Measurements from ENCODE around the gene VPS37B.
"Not testable (repeated sequence)": the region's sequence is repeated elsewhere in the genome, so short reads cannot be mapped to it uniquely, and the experiment has no call there.

The VPS37B gene

DNA sequence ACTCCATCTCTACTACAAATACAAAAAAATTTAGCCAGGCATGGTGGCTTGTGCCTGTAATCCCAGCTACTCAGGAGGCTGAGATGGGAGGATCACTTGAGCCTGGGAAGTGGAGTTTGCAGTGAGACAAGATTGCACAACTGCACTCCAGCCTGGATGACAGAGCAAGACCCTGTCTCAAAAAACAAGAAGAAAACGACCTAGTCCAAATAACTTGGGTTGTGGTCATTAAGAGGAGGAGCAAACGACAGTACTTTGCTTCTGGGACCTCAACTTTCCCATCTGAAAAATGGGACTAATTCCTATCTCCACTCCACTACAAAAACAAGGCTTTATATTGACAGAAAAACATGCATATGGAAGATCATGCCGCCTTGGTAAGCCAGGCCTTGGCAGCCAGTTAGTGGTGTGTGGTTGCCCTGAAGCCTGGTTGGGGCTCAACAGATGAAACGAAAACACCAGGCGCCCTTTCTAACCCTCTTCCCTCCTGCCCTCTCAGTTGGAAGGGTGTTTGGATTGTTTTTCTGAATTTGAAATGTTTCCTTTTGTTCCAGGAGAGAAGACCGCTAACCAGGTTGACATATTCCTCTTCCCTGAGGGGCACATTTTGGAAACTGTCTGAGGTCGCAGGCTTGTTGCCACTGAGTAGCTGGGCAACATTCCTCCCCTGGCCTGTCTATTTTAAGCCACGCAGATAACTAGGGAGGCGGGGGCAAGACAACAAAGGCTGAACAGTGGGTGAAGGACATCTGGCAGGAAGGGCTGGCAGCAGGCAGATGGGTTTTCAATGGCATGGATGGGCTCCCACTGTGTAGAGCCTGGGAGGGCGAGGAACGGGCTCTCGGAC, 13.7 kb upstream of the VPS37B start:
- no peak overlapping the region for H2AFZ ChIP-seq
- no peak overlapping the region for H3K9ac ChIP-seq
- no peak overlapping the region for H3K27ac ChIP-seq
- no peaks in the 10 kb centered on the region for H3K4me1 ChIP-seq
- no peaks in the 10 kb centered on the region for H3K36me3 ChIP-seq (ENCODE audit: control insufficient read depth, insufficient read depth, low read length)
- TF ChIP-seq, protein P1, sequence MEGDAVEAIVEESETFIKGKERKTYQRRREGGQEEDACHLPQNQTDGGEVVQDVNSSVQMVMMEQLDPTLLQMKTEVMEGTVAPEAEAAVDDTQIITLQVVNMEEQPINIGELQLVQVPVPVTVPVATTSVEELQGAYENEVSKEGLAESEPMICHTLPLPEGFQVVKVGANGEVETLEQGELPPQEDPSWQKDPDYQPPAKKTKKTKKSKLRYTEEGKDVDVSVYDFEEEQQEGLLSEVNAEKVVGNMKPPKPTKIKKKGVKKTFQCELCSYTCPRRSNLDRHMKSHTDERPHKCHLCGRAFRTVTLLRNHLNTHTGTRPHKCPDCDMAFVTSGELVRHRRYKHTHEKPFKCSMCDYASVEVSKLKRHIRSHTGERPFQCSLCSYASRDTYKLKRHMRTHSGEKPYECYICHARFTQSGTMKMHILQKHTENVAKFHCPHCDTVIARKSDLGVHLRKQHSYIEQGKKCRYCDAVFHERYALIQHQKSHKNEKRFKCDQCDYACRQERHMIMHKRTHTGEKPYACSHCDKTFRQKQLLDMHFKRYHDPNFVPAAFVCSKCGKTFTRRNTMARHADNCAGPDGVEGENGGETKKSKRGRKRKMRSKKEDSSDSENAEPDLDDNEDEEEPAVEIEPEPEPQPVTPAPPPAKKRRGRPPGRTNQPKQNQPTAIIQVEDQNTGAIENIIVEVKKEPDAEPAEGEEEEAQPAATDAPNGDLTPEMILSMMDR (IDR thresholded peaks at IDR 0.05): no peak
- H3K4me2 ChIP-seq (ENCODE audit: low read length): peak overlapping the region; percentile 21
- H3K4me3 ChIP-seq (ENCODE audit: low read depth, low read length): peak overlapping the region; percentile 9
- H3K79me2 ChIP-seq: no peaks in the 10 kb centered on the region
- no peaks in the 10 kb centered on the region for H3K9me3 ChIP-seq (ENCODE audit: control insufficient read depth, low read length)
- H3K27me3 ChIP-seq (ENCODE audit: control insufficient read depth, insufficient read depth, low read length): no peaks in the 10 kb centered on the region

- Histone ChIP-seq H3K27ac (no peak overlapping the region), H3K27me3 (ENCODE audit: control insufficient read depth, insufficient read depth, low read length) (no peaks in the 10 kb centered on the region), H3K4me1 (no peaks in the 10 kb centered on the region), H3K4me2 (ENCODE audit: low read length) (no peak overlapping the region), H3K4me3 (ENCODE audit: low read depth, low read length) (no peak overlapping the region), H2AFZ (no peak overlapping the region), H3K9me3 (ENCODE audit: control insufficient read depth, low read length) (no peaks in the 10 kb centered on the region), H3K9ac (no peak overlapping the region), H3K79me2 (no peaks in the 10 kb centered on the region), H3K36me3 (ENCODE audit: control insufficient read depth, insufficient read depth, low read length) (no peaks in the 10 kb centered on the region)
- TF ChIP-seq, protein P1 (IDR thresholded peaks at IDR 0.05): no peak
These were observed 13.0 kb upstream of the VPS37B start for GRCh38 chr12:122908915-122909314.

DNA sequence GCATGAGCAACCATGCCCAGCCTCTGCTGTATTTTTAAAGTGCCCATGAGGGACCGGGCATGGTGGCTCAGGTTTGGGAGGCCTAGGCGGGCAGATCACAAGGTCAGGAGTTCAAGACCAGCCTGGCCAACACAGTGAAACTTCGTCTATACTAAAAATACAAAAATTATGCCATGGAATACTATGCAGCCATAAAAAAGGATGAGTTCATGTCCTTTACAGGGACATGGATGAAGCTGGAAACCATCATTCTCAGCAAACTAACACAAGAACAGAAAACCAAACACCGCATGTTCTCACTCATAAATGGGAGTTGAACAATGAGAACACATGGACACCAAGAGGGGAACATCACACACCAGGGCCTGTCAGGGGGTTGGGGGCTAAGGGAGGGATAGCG, 9.3 kb upstream of the VPS37B start:
- not testable (repeated sequence) for H3K79me2 ChIP-seq; H3K9me3 ChIP-seq (ENCODE audit: control insufficient read depth, low read length); H3K36me3 ChIP-seq (ENCODE audit: control insufficient read depth, insufficient read depth, low read length); H3K27ac ChIP-seq; H3K27me3 ChIP-seq (ENCODE audit: control insufficient read depth, insufficient read depth, low read length); H3K4me2 ChIP-seq (ENCODE audit: low read length); H3K4me1 ChIP-seq; H3K4me3 ChIP-seq (ENCODE audit: low read depth, low read length); H2AFZ ChIP-seq; H3K9ac ChIP-seq

DNA sequence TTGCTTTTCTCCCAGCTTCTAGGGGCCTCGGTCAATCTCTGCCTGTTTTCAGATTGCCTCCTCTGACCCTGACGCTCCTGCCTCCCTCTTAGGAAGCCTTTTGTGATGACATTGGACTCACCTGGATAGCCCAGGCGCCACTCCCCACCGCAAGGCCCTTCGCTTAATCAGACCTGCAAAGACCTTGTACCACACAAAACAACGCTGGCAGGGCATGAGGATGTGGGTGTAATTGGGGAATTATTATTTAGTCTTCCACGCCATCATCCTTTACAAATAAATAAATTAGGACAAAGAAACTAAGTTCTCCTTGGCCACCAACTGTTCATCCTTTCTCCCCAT, 7.7 kb upstream of the VPS37B start:
- Histone ChIP-seq H3K79me2 (no peaks in the 10 kb centered on the region), H3K27me3 (ENCODE audit: control insufficient read depth, insufficient read depth, low read length) (no peaks in the 10 kb centered on the region), H3K36me3 (ENCODE audit: control insufficient read depth, insufficient read depth, low read length) (no peaks in the 10 kb centered on the region), H3K9ac (no peak overlapping the region), H3K4me1 (no peaks in the 10 kb centered on the region), H3K4me2 (ENCODE audit: low read length) (no peak overlapping the region), H2AFZ (no peak overlapping the region), H3K27ac (no peak overlapping the region), H3K9me3 (ENCODE audit: control insufficient read depth, low read length) (no peaks in the 10 kb centered on the region), H3K4me3 (ENCODE audit: low read depth, low read length) (no peak overlapping the region)
- TF ChIP-seq, protein P1 (IDR thresholded peaks at IDR 0.05): no peak

GRCh38 chr12:122902854-122903692, 7.1 kb upstream of the VPS37B start:
- Histone ChIP-seq H3K36me3 (ENCODE audit: control insufficient read depth, insufficient read depth, low read length) (no peaks in the 10 kb centered on the region), H3K27me3 (ENCODE audit: control insufficient read depth, insufficient read depth, low read length) (no peaks in the 10 kb centered on the region), H3K4me3 (ENCODE audit: low read depth, low read length) (no peak overlapping the region), H3K27ac (no peak overlapping the region), H2AFZ (no peak overlapping the region), H3K4me2 (ENCODE audit: low read length) (no peak overlapping the region), H3K9ac (no peak overlapping the region), H3K79me2 (no peaks in the 10 kb centered on the region), H3K9me3 (ENCODE audit: control insufficient read depth, low read length) (no peaks in the 10 kb centered on the region), H3K4me1 (no peaks in the 10 kb centered on the region)
- TF ChIP-seq, protein P1 (IDR thresholded peaks at IDR 0.05): no peak

Measured in parathyroid adenoma (tissue), 2 donors.